Type B pancreatic cell (in vitro differentiated cells): ENCODE data around the gene S1PR2. TPM values are rescaled to one million over a fixed set of nuclear protein-coding genes. Genes with fewer than 3 reads are reported as not detected.

Experiments used
- DNase-seq: peaks from one replicate; pipeline ENCODE4 v3.0.0; 2021; ENCODE audit warnings: mixed read lengths; ENCODE audit not compliant: unreplicated experiment; ENCODE audit errors: extremely low spot score
- H3K27ac Mint-ChIP-seq: 2 replicates; pipeline ENCODE4 v1.8.0; 2021; ENCODE audit warnings: mild to moderate bottlenecking, mixed read lengths
- H3K27me3 Mint-ChIP-seq: 2 replicates; pipeline ENCODE4 v1.8.0; 2021; ENCODE audit warnings: mixed read lengths
- H3K36me3 Mint-ChIP-seq: 2 replicates; pipeline ENCODE4 v1.8.0; 2021; ENCODE audit warnings: mixed read lengths
- H3K4me1 Mint-ChIP-seq: one replicate; pipeline ENCODE4 v1.8.0; 2021; ENCODE audit warnings: mixed read lengths; ENCODE audit not compliant: unreplicated experiment
- H3K4me3 Mint-ChIP-seq: 2 replicates; pipeline ENCODE4 v1.8.0; 2021; ENCODE audit warnings: mild to moderate bottlenecking, mixed read lengths
- H3K9me3 Mint-ChIP-seq: 2 replicates; pipeline ENCODE4 v1.8.0; 2021; ENCODE audit warnings: mixed read lengths
- total RNA-seq: library from RNA; stranded (reverse); gene quantifications from 2 replicates; pipeline ENCODE4 v1.2.1, GENCODE V29; 2021; ENCODE audit warnings: low replicate concordance
- TF ChIP-seq, protein P1 (sequence below): fragments of 200-600 bp; sonication (generic); conservative IDR thresholded peaks from 2 replicates; pipeline ENCODE4 v1.5.0; 2021; ENCODE audit warnings: antibody characterized with exemption, mild to moderate bottlenecking

Gene S1PR2
- total RNA-seq, 1 donor from 2014 or later, result 23.3 TPM

DNA sequence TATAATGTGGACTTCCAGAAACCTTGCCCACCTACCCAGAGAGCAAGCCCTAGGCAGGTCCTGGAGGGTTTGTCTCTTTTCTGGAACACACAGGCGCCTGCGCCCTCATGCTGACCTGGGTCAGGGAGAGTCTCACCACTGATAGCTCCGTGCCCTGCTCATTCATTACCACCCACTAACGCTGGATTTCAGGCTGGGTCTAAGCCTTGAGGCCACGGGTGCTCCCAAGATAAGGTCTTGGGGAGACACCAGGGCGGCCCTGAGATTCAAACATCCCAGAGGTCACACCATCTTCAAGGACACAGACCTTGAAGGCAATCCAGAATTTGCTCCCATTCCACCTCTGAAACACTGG, 5.1 kb downstream of the S1PR2 start:
- no peak for DNase-seq
- peaks cover 3% of the 10 kb centered on the region for H3K36me3 Mint-ChIP-seq
- H3K4me3 Mint-ChIP-seq, result peak overlapping the region; percentile 78
- no peaks in the 10 kb centered on the region for H3K27me3 Mint-ChIP-seq
- TF ChIP-seq, protein P1, sequence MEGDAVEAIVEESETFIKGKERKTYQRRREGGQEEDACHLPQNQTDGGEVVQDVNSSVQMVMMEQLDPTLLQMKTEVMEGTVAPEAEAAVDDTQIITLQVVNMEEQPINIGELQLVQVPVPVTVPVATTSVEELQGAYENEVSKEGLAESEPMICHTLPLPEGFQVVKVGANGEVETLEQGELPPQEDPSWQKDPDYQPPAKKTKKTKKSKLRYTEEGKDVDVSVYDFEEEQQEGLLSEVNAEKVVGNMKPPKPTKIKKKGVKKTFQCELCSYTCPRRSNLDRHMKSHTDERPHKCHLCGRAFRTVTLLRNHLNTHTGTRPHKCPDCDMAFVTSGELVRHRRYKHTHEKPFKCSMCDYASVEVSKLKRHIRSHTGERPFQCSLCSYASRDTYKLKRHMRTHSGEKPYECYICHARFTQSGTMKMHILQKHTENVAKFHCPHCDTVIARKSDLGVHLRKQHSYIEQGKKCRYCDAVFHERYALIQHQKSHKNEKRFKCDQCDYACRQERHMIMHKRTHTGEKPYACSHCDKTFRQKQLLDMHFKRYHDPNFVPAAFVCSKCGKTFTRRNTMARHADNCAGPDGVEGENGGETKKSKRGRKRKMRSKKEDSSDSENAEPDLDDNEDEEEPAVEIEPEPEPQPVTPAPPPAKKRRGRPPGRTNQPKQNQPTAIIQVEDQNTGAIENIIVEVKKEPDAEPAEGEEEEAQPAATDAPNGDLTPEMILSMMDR, result no peak
- H3K9me3 Mint-ChIP-seq, result no peaks in the 10 kb centered on the region
- H3K4me1 Mint-ChIP-seq, result peaks cover 15% of the 10 kb centered on the region
- H3K27ac Mint-ChIP-seq, result peak overlapping the region; percentile 11

DNA sequence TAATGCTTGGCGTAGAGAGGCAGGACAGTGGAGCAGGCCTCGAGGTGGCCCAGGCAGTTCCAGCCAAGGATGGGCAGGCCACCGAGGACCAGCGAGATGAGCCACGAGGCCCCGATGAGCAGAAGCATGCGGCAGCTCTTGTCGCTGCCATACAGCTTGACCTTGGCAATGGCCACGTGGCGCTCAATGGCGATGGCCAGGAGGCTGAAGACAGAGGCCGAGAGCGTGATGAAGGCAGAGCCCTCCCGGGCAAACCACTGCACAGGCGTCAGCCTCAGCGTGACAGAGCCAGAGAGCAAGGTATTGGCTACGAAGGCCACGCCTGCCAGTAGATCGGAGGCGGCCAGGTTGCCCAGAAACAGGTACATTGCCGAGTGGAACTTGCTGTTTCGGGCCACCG, 6.8 kb downstream of the S1PR2 start:
- H3K36me3 Mint-ChIP-seq, result peaks cover 3% of the 10 kb centered on the region
- TF ChIP-seq, protein P1, result no peak
- H3K9me3 Mint-ChIP-seq, result no peaks in the 10 kb centered on the region
- H3K4me3 Mint-ChIP-seq, result no peak overlapping the region
- no peaks in the 10 kb centered on the region for H3K27me3 Mint-ChIP-seq
- peaks cover 10% of the 10 kb centered on the region for H3K4me1 Mint-ChIP-seq
- H3K27ac Mint-ChIP-seq, result no peak overlapping the region
- no peak for DNase-seq

DNA sequence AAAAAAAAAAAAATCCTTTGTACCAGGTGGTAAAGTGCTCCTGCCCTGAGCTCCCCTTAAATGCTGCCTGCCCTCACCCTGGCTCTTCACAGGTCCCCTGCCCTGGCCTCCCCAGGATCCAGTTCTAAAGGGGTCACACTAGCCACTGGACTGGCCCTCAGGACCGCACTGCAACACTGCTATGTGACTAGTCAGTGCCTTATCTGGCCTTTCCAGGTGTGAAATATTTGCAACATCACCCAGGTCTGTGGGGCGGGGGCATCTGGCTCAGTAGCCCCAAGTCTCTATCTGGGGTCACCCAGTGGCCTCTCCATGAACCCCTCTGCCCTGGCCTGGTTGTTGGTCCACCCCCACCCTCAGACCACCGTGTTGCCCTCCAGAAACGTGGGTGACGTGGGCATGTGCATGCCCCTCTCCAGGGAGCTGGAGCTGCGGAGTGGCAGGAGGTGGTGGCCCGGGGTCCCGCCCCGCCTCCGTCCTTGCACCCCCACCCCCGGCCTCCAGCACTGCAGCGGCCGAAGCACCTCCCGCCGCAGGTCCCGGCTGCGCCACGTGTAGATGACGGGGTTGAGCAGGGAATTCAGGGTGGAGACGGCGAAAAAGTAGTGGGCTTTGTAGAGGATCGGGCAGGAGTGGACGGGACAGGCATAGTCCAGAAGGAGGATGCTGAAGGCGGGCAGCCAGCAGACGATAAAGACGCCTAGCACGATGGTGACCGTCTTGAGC, 7.5 kb downstream of the S1PR2 start:
- TF ChIP-seq, protein P1, result no peak
- Mint-ChIP-seq H3K9me3 (no peaks in the 10 kb centered on the region), H3K36me3 (peaks cover 3% of the 10 kb centered on the region), H3K27me3 (no peaks in the 10 kb centered on the region), H3K4me1 (peaks cover 10% of the 10 kb centered on the region), H3K27ac (no peak overlapping the region), H3K4me3 (no peak overlapping the region)
- DNase-seq, result no peak

DNA sequence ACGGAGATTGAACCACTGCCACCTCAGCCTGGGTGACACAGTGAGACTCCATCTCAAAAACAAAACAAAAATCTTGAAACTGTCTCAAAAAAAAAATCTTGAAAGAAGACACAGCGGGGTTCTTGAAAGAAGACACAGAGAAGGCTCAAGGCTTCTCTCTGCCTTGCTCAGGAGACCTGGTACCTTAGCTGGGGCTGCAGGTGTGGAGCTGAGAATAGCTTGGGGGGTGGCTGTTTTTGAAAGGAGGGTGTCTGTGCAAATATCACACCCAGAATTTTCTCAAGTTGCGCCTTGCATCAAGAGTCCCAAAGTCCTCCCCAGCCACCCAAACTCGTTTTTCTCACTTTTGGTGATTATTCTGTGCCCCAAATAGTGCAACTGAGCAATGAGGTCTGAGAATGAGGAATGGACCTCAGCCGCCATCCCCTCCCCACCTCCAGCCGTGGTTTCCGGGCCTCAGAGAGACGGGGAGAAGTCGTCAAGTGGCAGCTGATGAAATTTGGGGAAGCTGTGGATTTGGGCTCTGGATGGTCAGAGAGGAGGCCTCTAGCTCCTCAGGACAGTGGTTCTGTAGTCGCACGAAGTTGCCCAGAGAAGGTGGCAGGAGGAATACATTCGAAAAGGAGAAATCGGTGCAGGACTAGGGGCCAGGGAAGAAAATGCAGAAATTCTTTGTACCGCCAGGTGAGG, 8.8 kb downstream of the S1PR2 start:
- H3K9me3 Mint-ChIP-seq, result no peaks in the 10 kb centered on the region
- H3K4me3 Mint-ChIP-seq, result no peak overlapping the region
- no peak overlapping the region for H3K27ac Mint-ChIP-seq
- no peak for DNase-seq
- peaks cover 3% of the 10 kb centered on the region for H3K36me3 Mint-ChIP-seq
- peaks cover 10% of the 10 kb centered on the region for H3K4me1 Mint-ChIP-seq
- TF ChIP-seq, protein P1, result no peak
- H3K27me3 Mint-ChIP-seq, result no peaks in the 10 kb centered on the region

DNA sequence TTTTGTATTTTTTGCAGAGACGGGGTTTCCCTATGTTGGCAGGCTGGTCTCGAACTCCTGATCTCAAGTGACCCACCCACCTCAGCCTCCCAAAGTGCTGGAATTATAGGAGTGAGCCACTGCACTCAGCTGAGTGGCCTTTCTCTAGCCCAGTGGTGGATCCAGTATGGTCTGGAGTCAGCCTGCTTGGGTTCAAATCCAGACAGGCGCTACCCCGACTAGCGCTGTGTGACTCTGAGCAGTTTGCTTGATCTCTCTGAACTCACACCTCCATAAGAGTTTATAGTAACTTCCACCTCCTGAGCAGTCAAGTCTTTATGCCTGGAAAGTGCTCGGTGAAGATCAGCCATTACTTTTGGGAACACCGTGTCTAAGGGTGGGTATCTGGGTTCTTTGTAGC, 10.4 kb downstream of the S1PR2 start:
- H3K27ac Mint-ChIP-seq, result no peak overlapping the region
- peaks cover 3% of the 10 kb centered on the region for H3K36me3 Mint-ChIP-seq
- H3K27me3 Mint-ChIP-seq, result no peaks in the 10 kb centered on the region
- DNase-seq, result no peak
- H3K4me1 Mint-ChIP-seq, result peaks cover 3% of the 10 kb centered on the region
- TF ChIP-seq, protein P1, result no peak
- H3K9me3 Mint-ChIP-seq, result no peaks in the 10 kb centered on the region
- H3K4me3 Mint-ChIP-seq, result no peak overlapping the region
